ENCODE measurements around the gene FBXL3.
"Not testable (repeated sequence)": the region's sequence is repeated elsewhere in the genome, so short reads cannot be mapped to it uniquely, and the experiment has no call there.

FBXL3 gene

DNA sequence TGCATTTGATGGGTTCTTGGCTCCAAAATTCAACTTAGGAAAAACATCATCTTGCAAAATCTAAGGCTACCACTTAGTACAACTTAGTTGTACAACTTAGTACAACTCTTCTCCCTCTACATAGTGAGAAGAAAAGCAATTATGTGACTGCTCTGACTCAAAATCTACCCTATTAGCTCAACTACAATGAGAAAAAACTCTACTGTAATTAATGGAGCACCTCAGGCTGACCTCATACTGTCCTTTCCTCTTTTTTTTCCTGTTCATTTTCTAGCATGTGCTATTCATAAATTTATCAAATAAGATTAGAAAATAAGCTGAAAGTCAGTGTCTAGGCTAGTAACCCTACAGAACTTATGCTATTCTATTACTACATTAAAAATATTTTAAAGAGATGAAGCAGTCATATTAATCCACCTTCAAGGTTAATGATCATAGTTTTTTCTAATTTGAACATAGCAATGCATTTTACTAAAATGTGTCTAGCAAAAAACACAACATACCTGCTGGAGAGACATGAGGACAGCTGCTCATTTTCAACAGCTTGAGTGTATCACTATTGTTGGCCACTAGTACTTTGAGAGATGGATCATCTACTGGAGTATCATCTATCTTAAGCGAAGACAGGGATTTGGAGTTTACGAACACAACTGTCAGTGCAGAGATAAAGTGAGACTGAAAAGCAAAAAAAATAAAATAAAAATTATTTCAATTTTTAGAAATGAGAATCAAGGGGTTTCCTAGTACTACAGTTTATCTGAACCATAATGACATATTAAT lies 11.9 kb downstream of the FBXL3 start:
- no peaks in the 10 kb centered on the region for H3K27me3 ChIP-seq (ENCODE audit: control insufficient read depth, low read length)
- H3K9me2 ChIP-seq (replicated peaks; ENCODE audit: control insufficient read depth, low read length): no peaks in the 10 kb centered on the region
- no peak overlapping the region for H3K27ac ChIP-seq (ENCODE audit: low read depth, low read length)
- peaks cover 59% of the 10 kb centered on the region for H3K79me2 ChIP-seq (ENCODE audit: control insufficient read depth, low read length)
- H4K20me1 ChIP-seq (ENCODE audit: control insufficient read depth, insufficient read depth, low read depth, low read length): no peaks in the 10 kb centered on the region
- TF ChIP-seq, protein P1, sequence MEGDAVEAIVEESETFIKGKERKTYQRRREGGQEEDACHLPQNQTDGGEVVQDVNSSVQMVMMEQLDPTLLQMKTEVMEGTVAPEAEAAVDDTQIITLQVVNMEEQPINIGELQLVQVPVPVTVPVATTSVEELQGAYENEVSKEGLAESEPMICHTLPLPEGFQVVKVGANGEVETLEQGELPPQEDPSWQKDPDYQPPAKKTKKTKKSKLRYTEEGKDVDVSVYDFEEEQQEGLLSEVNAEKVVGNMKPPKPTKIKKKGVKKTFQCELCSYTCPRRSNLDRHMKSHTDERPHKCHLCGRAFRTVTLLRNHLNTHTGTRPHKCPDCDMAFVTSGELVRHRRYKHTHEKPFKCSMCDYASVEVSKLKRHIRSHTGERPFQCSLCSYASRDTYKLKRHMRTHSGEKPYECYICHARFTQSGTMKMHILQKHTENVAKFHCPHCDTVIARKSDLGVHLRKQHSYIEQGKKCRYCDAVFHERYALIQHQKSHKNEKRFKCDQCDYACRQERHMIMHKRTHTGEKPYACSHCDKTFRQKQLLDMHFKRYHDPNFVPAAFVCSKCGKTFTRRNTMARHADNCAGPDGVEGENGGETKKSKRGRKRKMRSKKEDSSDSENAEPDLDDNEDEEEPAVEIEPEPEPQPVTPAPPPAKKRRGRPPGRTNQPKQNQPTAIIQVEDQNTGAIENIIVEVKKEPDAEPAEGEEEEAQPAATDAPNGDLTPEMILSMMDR (IDR thresholded peaks at IDR 0.05; ENCODE audit: low read depth, low read length, poor library complexity, severe bottlenecking): no peak
- TF ChIP-seq EZH2phosphoT487 (IDR thresholded peaks at IDR 0.05; ENCODE audit: borderline replicate concordance, low read length): no peak
- H3K4me1 ChIP-seq (ENCODE audit: control insufficient read depth, low read length): peaks cover 11% of the 10 kb centered on the region
- peaks cover 91% of the 10 kb centered on the region for H3K36me3 ChIP-seq (ENCODE audit: control insufficient read depth, low read length)
- no peak overlapping the region for H3K4me3 ChIP-seq (ENCODE audit: low read length)
- no peaks in the 10 kb centered on the region for H3K9me3 ChIP-seq (ENCODE audit: control insufficient read depth, insufficient read depth, low read length)
- H3F3A ChIP-seq (ENCODE audit: control insufficient read depth, insufficient read depth): peaks cover 5% of the 10 kb centered on the region; the same call in 1 of the 2 replicates
- H3K4me2 ChIP-seq (ENCODE audit: low read length): no peak overlapping the region

DNA sequence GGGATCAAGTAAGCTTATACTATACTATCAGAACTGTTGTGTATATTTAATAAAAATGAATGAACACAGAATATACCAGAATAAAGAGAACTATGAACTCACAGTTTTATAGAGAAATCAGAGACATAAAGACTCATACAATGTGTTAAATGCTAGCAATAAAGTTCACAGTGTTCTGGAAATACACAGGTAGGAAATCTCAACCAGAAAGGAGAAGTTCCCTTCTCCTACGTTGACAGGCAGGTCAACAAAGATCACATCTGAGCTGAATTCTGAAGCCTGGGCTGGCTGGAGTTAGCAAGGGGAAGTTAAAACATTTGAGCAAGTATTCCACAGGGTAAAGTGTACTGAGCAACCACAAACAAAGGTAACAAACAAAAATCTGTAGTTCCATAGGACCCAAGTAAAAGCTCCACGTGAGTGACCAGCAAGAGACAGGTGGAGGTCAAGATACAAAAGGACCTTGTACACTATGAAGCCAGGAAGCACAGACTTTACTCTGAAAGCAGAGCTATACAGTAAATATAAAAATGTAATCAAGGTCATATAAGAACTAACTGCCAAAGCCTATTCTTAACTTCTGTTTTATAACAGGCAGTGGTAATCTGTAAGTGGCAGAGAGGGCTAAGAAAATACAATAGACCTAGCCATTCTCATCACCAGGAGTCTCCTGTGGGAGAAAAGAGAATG lies 13.0 kb downstream of the FBXL3 start:
- Histone ChIP-seq H3K36me3 (ENCODE audit: control insufficient read depth, low read length) (peaks cover 89% of the 10 kb centered on the region), H3K4me3 (ENCODE audit: low read length) (no peak overlapping the region), H3K79me2 (ENCODE audit: control insufficient read depth, low read length) (peaks cover 51% of the 10 kb centered on the region)

DNA sequence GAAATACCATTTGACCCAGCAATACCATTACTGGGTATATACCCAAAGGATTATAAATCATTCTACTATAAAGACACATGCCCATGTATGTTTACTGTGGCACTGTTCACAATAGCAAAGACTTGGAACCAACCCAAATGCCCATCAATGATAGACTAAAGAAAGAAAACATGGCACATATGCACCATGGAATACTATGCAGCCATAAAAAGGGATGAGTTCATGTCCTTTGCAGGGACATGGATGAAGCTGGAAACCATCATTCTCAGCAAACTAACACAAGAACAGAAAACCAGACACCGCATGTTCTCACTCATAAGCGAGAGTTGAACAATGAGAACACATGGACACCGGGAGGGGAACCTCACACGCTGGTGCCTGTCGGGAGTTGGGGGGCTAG lies 17.2 kb downstream of the FBXL3 start:
- not testable (repeated sequence) for H3K27ac ChIP-seq (ENCODE audit: low read depth, low read length); H3K27me3 ChIP-seq (ENCODE audit: control insufficient read depth, low read length); H3K9me2 ChIP-seq (replicated peaks; ENCODE audit: control insufficient read depth, low read length); H4K20me1 ChIP-seq (ENCODE audit: control insufficient read depth, insufficient read depth, low read depth, low read length); H3K9me3 ChIP-seq (ENCODE audit: control insufficient read depth, insufficient read depth, low read length); H3F3A ChIP-seq (ENCODE audit: control insufficient read depth, insufficient read depth); H3K4me1 ChIP-seq (ENCODE audit: control insufficient read depth, low read length); H3K4me2 ChIP-seq (ENCODE audit: low read length); H3K4me3 ChIP-seq (ENCODE audit: low read length)
- peaks cover 45% of the 10 kb centered on the region for H3K79me2 ChIP-seq (ENCODE audit: control insufficient read depth, low read length)
- H3K36me3 ChIP-seq (ENCODE audit: control insufficient read depth, low read length): peaks cover 80% of the 10 kb centered on the region

More for the DNA sequence above, 13.0 kb downstream of the FBXL3 start:
- TF ChIP-seq, protein P1 (IDR thresholded peaks at IDR 0.05; ENCODE audit: low read depth, low read length, poor library complexity, severe bottlenecking): no peak
- no peak for TF ChIP-seq EZH2phosphoT487 (IDR thresholded peaks at IDR 0.05; ENCODE audit: borderline replicate concordance, low read length)
- H3K9me2 ChIP-seq (replicated peaks; ENCODE audit: control insufficient read depth, low read length): no peaks in the 10 kb centered on the region
- peaks cover under 1% of the 10 kb centered on the region for H3K4me1 ChIP-seq (ENCODE audit: control insufficient read depth, low read length)
- H4K20me1 ChIP-seq (ENCODE audit: control insufficient read depth, insufficient read depth, low read depth, low read length): no peaks in the 10 kb centered on the region
- H3K27me3 ChIP-seq (ENCODE audit: control insufficient read depth, low read length): no peaks in the 10 kb centered on the region
- no peak overlapping the region for H3K4me2 ChIP-seq (ENCODE audit: low read length)
- H3K9me3 ChIP-seq (ENCODE audit: control insufficient read depth, insufficient read depth, low read length): no peaks in the 10 kb centered on the region
- H3F3A ChIP-seq (ENCODE audit: control insufficient read depth, insufficient read depth): 0 out of 2 replicates have a peak, but pooled peaks cover 1% of the 10 kb centered on the region
- H3K27ac ChIP-seq (ENCODE audit: low read depth, low read length): no peak overlapping the region

DNA sequence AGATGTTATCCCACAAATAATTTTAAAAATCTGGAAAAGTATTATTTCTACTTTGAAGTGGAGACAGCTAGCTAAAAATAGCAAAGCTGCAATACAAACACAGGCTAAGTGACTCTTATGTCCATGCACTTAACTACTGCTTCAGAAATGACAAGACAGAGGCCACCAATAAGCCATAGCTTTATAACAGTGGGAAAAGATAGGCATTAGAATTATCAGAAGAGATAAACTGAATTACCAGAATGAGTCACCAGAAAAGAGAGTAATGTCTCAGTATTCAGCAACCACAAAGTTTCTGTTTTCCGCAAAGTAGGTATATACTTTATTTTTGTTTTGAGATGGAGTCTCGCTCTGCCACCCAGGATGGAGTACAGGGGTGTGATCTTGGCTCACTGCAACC lies 17.9 kb downstream of the FBXL3 start:
- H3K79me2 ChIP-seq (ENCODE audit: control insufficient read depth, low read length): peaks cover 39% of the 10 kb centered on the region
- H4K20me1 ChIP-seq (ENCODE audit: control insufficient read depth, insufficient read depth, low read depth, low read length): no peaks in the 10 kb centered on the region
- TF ChIP-seq, protein P1 (IDR thresholded peaks at IDR 0.05; ENCODE audit: low read depth, low read length, poor library complexity, severe bottlenecking): no peak
- no peak for TF ChIP-seq EZH2phosphoT487 (IDR thresholded peaks at IDR 0.05; ENCODE audit: borderline replicate concordance, low read length)

DNA sequence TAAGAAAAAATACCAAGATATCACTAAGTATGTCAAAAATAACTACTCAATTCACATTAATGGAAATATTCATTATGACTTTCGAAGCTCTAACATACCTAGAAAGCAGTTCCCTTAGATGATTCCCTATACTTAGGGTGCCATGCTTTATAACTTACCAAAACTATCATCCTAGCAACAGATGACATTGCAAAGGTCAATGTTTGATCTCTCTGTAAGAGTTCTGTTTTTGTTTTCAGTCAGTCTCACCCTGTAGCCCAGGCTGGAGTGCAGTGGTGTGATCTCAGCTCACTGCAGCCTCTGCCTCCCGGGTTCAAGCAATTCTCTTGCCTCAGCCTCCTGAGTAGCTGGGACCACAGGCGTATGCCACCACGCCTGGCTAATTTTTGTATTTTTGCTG lies 18.6 kb downstream of the FBXL3 start:
- H3K9me3 ChIP-seq (ENCODE audit: control insufficient read depth, insufficient read depth, low read length); H3K27me3 ChIP-seq (ENCODE audit: control insufficient read depth, low read length); H3K4me3 ChIP-seq (ENCODE audit: low read length); H3K9me2 ChIP-seq (replicated peaks; ENCODE audit: control insufficient read depth, low read length); H3F3A ChIP-seq (ENCODE audit: control insufficient read depth, insufficient read depth); H4K20me1 ChIP-seq (ENCODE audit: control insufficient read depth, insufficient read depth, low read depth, low read length); H3K4me2 ChIP-seq (ENCODE audit: low read length); H3K27ac ChIP-seq (ENCODE audit: low read depth, low read length); H3K4me1 ChIP-seq (ENCODE audit: control insufficient read depth, low read length): not testable (repeated sequence)
- Histone ChIP-seq H3K36me3 (ENCODE audit: control insufficient read depth, low read length) (peaks cover 75% of the 10 kb centered on the region), H3K79me2 (ENCODE audit: control insufficient read depth, low read length) (peaks cover 32% of the 10 kb centered on the region)

More for the DNA sequence above, 17.9 kb downstream of the FBXL3 start:
- Histone ChIP-seq H3K36me3 (ENCODE audit: control insufficient read depth, low read length) (peaks cover 78% of the 10 kb centered on the region), H3K27ac (ENCODE audit: low read depth, low read length) (no peak overlapping the region), H3K27me3 (ENCODE audit: control insufficient read depth, low read length) (no peaks in the 10 kb centered on the region), H3K4me1 (ENCODE audit: control insufficient read depth, low read length) (no peaks in the 10 kb centered on the region), H3K4me3 (ENCODE audit: low read length) (no peak overlapping the region), H3K9me2 (replicated peaks; ENCODE audit: control insufficient read depth, low read length) (no peaks in the 10 kb centered on the region), H3K9me3 (ENCODE audit: control insufficient read depth, insufficient read depth, low read length) (no peaks in the 10 kb centered on the region), H3K4me2 (ENCODE audit: low read length) (no peak overlapping the region), H3F3A (ENCODE audit: control insufficient read depth, insufficient read depth) (peaks cover 10% of the 10 kb centered on the region; the same call in 1 of the 2 replicates)
